RWPE2 (cell line): Measurements from ENCODE around the gene MIPEP.

Source experiments
- ATAC-seq: fragments of 200-7000 bp; cut with Tn5 transposase; 3 replicates; pipeline ENCODE4 v1.9.1; 2021; ENCODE audit warnings: low read depth
- DNase-seq: peaks from one replicate; pipeline ENCODE4 v3.0.0-alpha.2; 2020; ENCODE audit warnings: low spot score
- H3K27ac ChIP-seq: fragments of 450-650 bp; 2 replicates; pipeline ENCODE4 v1.5.1; 2017; ENCODE audit warnings: mild to moderate bottlenecking; ENCODE audit not compliant: poor library complexity, severe bottlenecking
- H3K27me3 ChIP-seq: fragments of 250-450 bp; sonication (Bioruptor Pico); 2 replicates; pipeline ENCODE4 v1.5.1; 2021; ENCODE audit warnings: mild to moderate bottlenecking, moderate library complexity; ENCODE audit not compliant: insufficient read depth, poor library complexity, severe bottlenecking
- H3K36me3 ChIP-seq: fragments of 250-450 bp; sonication (Bioruptor Pico); 2 replicates; pipeline ENCODE4 v1.5.1; 2020; ENCODE audit warnings: low read depth, mild to moderate bottlenecking, moderate library complexity
- H3K4me1 ChIP-seq: fragments of 250-450 bp; sonication (Bioruptor Pico); 2 replicates; pipeline ENCODE4 v1.5.1; 2021; ENCODE audit warnings: mild to moderate bottlenecking, moderate library complexity; ENCODE audit not compliant: insufficient read depth, poor library complexity, severe bottlenecking
- H3K4me3 ChIP-seq: fragments of 250-450 bp; sonication (Bioruptor Pico); 2 replicates; pipeline ENCODE4 v1.5.1; 2021; ENCODE audit warnings: mild to moderate bottlenecking, moderate library complexity; ENCODE audit not compliant: severe bottlenecking
- H3K9me3 ChIP-seq: fragments of 250-450 bp; sonication (Bioruptor Pico); 2 replicates; pipeline ENCODE4 v1.5.1; 2021; ENCODE audit warnings: mild to moderate bottlenecking, moderate library complexity; ENCODE audit not compliant: severe bottlenecking
- CTCF ChIP-seq: fragments of 450-650 bp; IDR thresholded peaks from one replicate; pipeline ENCODE4 v1.5.1; 2017; ENCODE audit warnings: mild to moderate bottlenecking, moderate library complexity; ENCODE audit not compliant: poor library complexity, severe bottlenecking

MIPEP gene

GRCh38 chr13:23776698-23777574 lies 112.3 kb downstream of the MIPEP start:
- Histone ChIP-seq H3K4me3 (no peak overlapping the region), H3K27me3 (no peaks in the 10 kb centered on the region), H3K27ac (no peak overlapping the region), H3K9me3 (no peaks in the 10 kb centered on the region), H3K36me3 (no peaks in the 10 kb centered on the region), H3K4me1 (peaks cover 6% of the 10 kb centered on the region)
- no peak for ATAC-seq
- DNase-seq = no peak
- TF ChIP-seq CTCF = no peak

DNA sequence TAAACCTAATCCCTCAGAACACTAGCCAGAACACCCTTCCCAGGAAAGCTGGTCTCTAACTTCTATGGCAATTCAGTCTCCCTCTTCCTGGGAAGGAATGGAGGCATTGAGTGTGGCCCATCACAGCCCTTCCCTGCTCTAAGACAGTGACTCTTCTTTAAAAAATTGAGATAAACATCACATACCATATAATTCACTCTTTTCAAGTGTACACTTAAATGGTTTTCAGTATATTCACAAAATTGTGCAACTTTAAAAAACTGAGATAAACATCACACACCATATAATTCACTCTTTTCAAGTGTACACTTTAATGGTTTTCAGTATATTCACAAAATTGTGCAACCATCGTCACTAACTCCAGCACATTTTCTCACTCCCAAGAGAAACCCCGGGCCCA lies 116.5 kb downstream of the MIPEP start:
- TF ChIP-seq CTCF = no peak
- ATAC-seq (no peak), DNase-seq (no peak)
- Histone ChIP-seq H3K27me3 (no peaks in the 10 kb centered on the region), H3K4me3 (no peak overlapping the region), H3K4me1 (peaks cover 18% of the 10 kb centered on the region), H3K36me3 (no peaks in the 10 kb centered on the region), H3K9me3 (no peaks in the 10 kb centered on the region), H3K27ac (peak overlapping the region; percentile 59)

- H3K36me3 ChIP-seq = no peaks in the 10 kb centered on the region
- TF ChIP-seq CTCF = no peak
- no peak overlapping the region for H3K4me3 ChIP-seq
- H3K4me1 ChIP-seq = peaks cover 18% of the 10 kb centered on the region
- no peaks in the 10 kb centered on the region for H3K27me3 ChIP-seq
- no peaks in the 10 kb centered on the region for H3K9me3 ChIP-seq
- DNase-seq (no peak), ATAC-seq (peak; percentile 76)
- peak overlapping the region; percentile 59 for H3K27ac ChIP-seq
Measured at GRCh38 chr13:23771956-23772355, 117.2 kb downstream of the MIPEP start.

- peak overlapping the region; percentile 59 for H3K27ac ChIP-seq
Measured at GRCh38 chr13:23771552-23771951, 117.6 kb downstream of the MIPEP start.

More at GRCh38 chr13:23771552-23771951, 117.6 kb downstream of the MIPEP start:
- peaks cover 18% of the 10 kb centered on the region for H3K4me1 ChIP-seq
- TF ChIP-seq CTCF = no peak
- no peak overlapping the region for H3K4me3 ChIP-seq
- no peaks in the 10 kb centered on the region for H3K9me3 ChIP-seq
- no peak for DNase-seq
- ATAC-seq = peak; percentile 91
- H3K27me3 ChIP-seq = no peaks in the 10 kb centered on the region
- no peaks in the 10 kb centered on the region for H3K36me3 ChIP-seq
